Measurements from ENCODE around the gene TMA7.
A peak's percentile ranks its signal among the peaks of the same experiment; 100 is the strongest.

The TMA7 gene

DNA sequence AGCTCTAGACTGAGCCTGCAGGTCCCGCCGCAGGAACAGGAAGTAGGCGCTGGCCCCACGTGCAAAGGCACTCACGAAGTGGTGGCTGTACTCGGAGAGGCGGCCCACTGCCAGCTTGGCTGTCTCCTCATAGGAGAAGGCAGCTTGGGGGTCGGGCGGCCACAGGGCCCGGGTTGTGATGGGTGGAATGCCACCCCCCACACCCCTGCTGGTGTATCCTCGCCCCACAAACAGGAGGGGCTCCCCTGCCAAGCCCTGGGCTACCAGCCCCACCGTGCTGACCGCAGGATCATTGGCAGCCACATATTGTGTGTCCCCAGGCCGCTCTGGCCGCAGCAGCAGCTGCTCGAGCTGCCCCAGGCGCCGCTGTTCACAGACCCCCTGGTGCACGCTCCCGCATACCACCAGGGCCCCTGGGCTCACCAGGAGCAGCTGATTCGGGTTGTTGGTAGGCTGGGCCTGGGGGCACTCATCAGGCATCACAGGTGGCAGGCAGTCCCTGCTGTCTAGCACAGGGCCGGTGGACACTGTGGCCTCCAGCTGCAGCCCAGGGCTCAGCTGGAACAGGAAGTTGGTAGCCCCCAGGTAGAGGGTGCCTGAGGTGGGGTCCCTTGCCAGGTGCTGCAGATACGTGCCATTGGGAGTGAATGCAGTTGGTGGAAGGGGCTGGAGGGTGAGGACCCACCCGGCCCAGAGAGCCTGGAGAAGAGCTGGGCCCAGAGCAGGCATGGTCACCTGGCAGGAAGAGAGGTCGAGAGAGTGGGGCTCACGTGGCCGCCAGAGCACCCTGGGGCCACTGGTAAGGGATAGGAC, 16.0 kb upstream of the TMA7 start:
- no peak for DNase-seq

GRCh38 chr3:48425281-48425812, 14.7 kb upstream of the TMA7 start:
- no peak for DNase-seq

DNA sequence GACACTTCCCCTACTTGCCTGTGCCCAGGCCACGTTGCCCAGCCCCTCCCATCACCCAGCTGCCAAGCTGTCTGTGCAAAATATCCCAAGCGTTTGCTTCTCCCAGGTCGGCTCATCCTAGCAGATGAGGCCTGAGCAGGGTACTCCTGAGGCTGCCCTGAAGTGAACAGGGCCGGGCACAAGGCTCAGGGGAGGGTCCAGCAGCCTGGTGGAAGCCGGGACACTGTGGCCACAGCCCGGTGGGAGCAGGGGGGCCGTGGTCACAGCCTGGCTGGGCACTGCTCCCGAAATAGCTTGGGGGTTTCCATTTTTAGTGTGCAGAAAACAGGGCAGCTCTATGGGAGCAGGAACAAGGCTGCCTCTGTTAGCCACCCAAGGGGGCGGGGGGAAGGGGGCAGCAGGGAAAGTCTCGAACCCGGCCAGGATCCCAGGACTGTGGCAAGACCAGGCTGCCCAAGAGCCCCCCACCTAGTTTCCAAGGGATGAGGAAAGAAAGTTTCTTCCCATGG, 13.6 kb upstream of the TMA7 start:
- DNase-seq = no peak

- no peak for DNase-seq
These were observed 13.0 kb upstream of the TMA7 start for GRCh38 chr3:48426944-48427629.

- no peak for DNase-seq
These were observed 12.5 kb upstream of the TMA7 start for GRCh38 chr3:48427630-48427962.

GRCh38 chr3:48428088-48428571, 11.9 kb upstream of the TMA7 start:
- no peak for DNase-seq

DNA sequence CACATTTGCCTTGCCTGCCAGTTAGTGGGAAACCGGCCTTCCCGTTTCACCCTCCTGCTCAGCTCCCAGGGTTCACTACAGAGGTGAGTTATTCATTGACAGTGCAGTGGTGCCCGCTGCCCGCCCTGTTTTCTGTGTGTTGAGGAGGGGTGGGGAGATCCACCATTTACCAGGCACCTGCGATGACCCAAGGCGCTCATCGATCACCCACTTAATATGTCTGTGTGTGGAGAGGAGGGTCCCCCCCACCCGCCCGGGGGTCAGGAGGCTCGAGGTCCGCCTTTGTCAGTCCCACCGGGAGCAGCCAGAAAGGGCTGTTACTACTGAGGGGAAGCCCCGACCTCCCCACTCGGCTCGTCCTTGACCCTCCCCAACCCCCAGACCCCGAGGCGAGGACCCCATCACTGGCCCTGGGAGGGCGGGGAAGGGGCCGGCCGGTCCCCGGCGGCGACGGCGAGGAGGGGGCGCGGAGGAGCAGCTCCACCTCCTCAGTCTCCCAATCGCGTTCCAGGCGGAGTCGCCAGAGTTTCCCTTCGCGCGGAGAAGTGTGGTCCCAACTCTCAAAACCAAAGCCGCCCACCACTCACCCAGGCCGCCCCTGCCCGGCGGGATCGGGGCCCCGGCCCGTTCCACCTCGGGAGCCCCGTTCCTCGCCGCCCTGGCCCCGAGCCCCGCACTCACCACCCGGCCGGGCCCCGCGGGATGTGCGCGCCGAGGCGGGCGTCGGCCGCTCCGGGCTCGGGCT, 11.3 kb upstream of the TMA7 start:
- DNase-seq = no peak

- DNase-seq = peak; percentile 62
These were observed 10.6 kb upstream of the TMA7 start for GRCh38 chr3:48429317-48429959.

DNA sequence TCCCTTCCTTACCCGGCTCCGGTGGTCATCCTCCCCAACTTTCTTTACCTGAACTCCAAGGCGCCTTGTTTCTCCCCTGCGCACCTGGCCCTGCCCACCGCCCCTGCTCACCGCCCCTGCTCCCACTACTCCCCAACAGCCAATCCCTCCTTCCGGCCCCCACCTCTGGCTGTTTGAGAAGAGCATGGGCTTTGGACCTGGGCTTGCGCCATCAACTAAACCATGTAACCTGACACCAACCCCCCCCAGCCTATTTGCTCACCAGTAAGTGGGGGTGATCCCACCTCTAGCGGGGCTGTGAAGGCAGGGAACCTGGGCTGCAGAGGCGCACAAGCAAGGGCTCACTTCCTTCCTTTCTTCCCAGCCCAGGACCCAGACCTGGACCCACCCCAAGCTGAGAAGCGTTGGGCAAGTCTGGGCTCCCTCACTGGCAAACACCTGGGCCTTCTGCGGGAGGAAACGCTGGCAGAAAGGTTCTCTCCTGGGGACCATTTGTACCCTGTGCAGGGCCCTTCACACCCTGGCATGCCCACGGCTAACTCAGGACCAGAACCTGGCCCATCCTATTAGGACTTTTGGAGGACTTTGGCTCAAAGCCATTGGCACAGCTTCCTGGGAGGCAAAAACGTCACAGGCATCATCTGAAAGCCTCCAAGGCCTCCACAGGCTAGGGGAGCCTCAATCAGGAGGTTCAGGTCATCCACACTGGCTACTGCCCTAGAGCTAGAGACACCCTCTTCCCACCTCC, 9.9 kb upstream of the TMA7 start, which contains the start of gene PLXNB1:
Gene PLXNB1 (minus strand): TSS at position 127 of the 748 bp plus-strand sequence. CDS start 5,475 bp downstream, outside the sequence.
- DNase-seq = no peak

- no peak for DNase-seq
These were observed 9.4 kb upstream of the TMA7 start for GRCh38 chr3:48430708-48431101.

- DNase-seq = no peak
These were observed 8.6 kb upstream of the TMA7 start for GRCh38 chr3:48431224-48432029.

DNA sequence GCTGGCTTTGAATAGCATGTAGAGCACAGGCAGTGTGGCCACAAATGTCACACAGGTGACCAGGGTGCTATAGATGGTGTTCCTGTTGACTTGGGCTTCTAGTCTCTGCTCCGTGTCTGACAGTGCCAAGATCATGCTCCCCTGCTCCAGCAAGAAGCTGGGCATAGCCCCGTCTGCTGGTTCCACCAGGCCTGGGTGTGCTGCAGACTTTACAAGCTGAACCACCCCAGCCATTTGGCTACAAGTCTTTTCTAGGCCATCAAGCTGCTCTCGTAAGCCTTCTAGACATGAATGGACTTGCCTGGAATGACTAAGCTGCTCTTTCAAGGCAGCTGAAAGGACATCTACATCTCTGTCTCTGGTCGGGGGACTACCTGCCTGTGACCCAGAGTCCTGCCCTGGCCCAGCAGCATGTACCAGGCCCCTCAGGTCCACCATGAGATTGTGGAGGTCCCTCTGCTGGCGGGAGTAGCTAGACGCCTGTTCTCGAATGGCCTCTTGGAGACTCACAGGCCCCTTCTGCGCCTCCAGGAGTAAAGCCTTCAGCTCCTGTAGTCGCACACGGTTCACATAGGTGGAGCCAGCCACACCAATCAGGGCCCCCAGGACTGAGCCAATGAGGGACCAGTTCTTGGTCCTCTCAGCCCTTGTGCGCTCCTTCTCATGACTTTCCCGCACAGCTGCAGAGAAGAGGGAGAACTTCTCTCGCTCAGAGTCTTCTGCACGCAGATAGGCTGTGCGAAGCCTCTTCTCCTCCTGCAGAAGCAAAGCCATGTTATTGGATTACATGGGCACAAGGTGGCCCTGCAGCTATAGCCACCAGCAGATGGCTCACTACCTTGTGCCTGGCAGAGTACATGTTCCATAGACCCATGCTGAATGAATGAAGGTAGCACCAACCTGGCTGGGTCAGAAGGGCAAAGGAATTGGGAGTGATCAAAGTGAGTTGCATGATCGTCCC, 7.4 kb upstream of the TMA7 start:
- DNase-seq = no peak

GRCh38 chr3:48433472-48434118, 6.5 kb upstream of the TMA7 start:
- no peak for DNase-seq

GRCh38 chr3:48434591-48435222, 5.3 kb upstream of the TMA7 start:
- DNase-seq = no peak

DNA sequence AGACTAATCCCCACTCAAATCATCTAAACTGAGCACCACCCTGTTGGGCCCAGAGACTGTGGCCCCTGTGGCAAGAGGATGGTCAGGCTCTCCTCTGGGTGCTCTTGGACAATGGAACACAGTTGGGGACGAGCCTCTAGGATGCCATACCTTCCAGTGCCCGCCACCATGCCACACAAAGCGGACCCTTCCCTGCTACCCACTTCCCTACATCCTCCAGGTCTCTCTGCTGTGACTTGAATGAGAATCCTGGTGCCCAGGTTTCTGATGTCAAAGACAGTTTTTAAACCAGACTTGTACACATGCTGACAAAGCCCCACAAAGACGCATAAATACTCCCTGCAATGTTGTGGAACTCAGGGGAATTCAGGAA, 4.8 kb upstream of the TMA7 start:
- no peak for DNase-seq

- peak; percentile 86 for DNase-seq
These were observed 4.1 kb upstream of the TMA7 start for GRCh38 chr3:48435774-48436476.

DNA sequence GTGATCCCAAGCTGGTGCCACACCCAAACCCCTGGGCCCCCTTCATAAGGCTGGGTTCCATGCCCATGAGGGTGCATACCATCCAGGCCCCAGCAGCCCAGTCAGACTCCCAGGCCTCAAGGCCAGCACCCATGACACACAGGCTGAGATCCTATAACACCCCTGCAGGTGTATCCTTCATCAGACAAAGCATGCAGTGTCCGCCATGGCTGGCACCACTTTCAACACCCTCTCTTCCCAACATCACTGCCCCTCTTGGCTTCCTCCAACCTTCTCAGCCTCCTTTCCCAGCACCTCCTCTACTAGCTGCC, 3.6 kb upstream of the TMA7 start:
- DNase-seq = no peak

GRCh38 chr3:48436855-48437254, 3.2 kb upstream of the TMA7 start:
- no peak for DNase-seq

All from T-helper 9 cell (primary cell).